ENCODE data around the gene CDK18.

DNA sequence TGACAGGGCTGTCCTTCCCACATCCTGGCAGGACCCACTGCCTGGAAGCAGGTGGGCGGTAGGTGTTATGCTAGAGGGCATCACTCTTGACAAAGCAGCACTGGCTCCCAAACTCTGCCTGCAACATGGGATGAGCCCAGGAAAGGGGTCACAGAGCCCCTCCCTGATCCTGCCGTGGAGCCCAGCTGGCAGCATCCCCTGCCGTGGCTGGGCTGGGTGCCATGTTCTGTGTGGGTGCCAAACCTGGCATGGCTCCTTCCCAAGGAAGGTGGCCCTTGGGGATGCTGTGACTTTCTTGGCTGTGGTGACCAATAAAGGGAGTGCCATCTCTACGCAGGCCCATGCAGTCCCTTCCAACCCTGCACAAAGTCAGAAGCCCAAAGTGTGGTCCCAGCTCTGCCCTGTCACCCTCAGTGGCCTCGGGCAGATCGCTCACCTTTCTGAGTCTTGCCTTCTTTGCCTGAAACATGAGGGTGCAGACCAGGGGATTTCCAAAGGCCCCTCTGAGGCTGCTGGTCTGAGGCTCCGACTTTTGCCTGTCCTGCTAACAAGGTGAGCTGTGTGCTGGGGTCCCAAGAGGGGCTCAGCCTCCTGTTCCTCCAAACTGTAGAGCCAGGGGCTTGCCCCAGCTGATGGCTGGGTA lies 6.0 kb downstream of the CDK18 start:
- TF ChIP-seq YY1 (IDR thresholded peaks at IDR 0.05; ENCODE audit: insufficient read depth, insufficient read length) (no peak), SUZ12 (IDR thresholded peaks at IDR 0.05; ENCODE audit: extremely low read depth, insufficient read depth, insufficient read length) (no peak)

Data from NT2/D1 (cell line).